ENCODE data around the gene ID3. TPM values are rescaled to one million over a fixed set of nuclear protein-coding genes. Genes with fewer than 3 reads are reported as not detected.

ID3 gene
- 420 and 434 TPM in 2 replicates for total RNA-seq
- long read RNA-seq, transcript ID3-201 (3 exons, 1,251 nt) = major isoform, 105 of 128 reads
- long read RNA-seq, partial matches to known transcripts = 0 of 128 reads
- long read RNA-seq, other reads (novel, unspliced or antisense) = 18 of 128 reads

GRCh38 chr1:23559136-23559984 is at the start of gene ID3:
Gene ID3, minus strand, starts transcription at chr1:23559501. Its CDS starts 75 bp downstream, at chr1:23559426.
- Mint-ChIP-seq H3K27me3 (no peaks in the 10 kb centered on the region), H3K36me3 (ENCODE audit: insufficient read depth) (peaks cover 16% of the 10 kb centered on the region), H3K4me1 (ENCODE audit: low read depth) (peaks cover 68% of the 10 kb centered on the region), H3K4me3 (ENCODE audit: low read depth) (peak within 1 kb of the TSS; percentile 96), H3K27ac (peak within 1 kb of the TSS; percentile 100), H3K9me3 (ENCODE audit: low read depth) (no peaks in the 10 kb centered on the region)
- DNase-seq (ENCODE audit: low spot score, unreplicated experiment) = peak; percentile 91
- TF ChIP-seq CTCF (IDR thresholded peaks at IDR 0.05; ENCODE audit: unreplicated experiment) = no peak

GRCh38 chr1:23607944-23608343 is 48.6 kb upstream of the ID3 start:
- no peak for DNase-seq (ENCODE audit: low spot score, unreplicated experiment)
- Mint-ChIP-seq H3K9me3 (ENCODE audit: low read depth) (no peaks in the 10 kb centered on the region), H3K4me1 (ENCODE audit: low read depth) (no peaks in the 10 kb centered on the region), H3K27ac (no peak overlapping the region), H3K4me3 (ENCODE audit: low read depth) (no peak overlapping the region), H3K27me3 (peaks cover 6% of the 10 kb centered on the region), H3K36me3 (ENCODE audit: insufficient read depth) (no peaks in the 10 kb centered on the region)
- no peak for TF ChIP-seq CTCF (IDR thresholded peaks at IDR 0.05; ENCODE audit: unreplicated experiment)

- no peak for DNase-seq (ENCODE audit: low spot score, unreplicated experiment)
- H3K36me3 Mint-ChIP-seq (ENCODE audit: insufficient read depth) = no peaks in the 10 kb centered on the region
- no peak for TF ChIP-seq CTCF (IDR thresholded peaks at IDR 0.05; ENCODE audit: unreplicated experiment)
- H3K9me3 Mint-ChIP-seq (ENCODE audit: low read depth) = no peaks in the 10 kb centered on the region
- H3K4me1 Mint-ChIP-seq (ENCODE audit: low read depth) = peaks cover 4% of the 10 kb centered on the region
- H3K27me3 Mint-ChIP-seq = peaks cover 13% of the 10 kb centered on the region
- H3K4me3 Mint-ChIP-seq (ENCODE audit: low read depth) = no peak overlapping the region
- no peak overlapping the region for H3K27ac Mint-ChIP-seq
These were observed 42.9 kb upstream of the ID3 start for GRCh38 chr1:23601968-23602876.

- Mint-ChIP-seq H3K4me3 (ENCODE audit: low read depth) (no peak overlapping the region), H3K27ac (peak overlapping the region; percentile 54), H3K9me3 (ENCODE audit: low read depth) (no peaks in the 10 kb centered on the region), H3K4me1 (ENCODE audit: low read depth) (peaks cover 6% of the 10 kb centered on the region), H3K27me3 (peaks cover 13% of the 10 kb centered on the region), H3K36me3 (ENCODE audit: insufficient read depth) (no peaks in the 10 kb centered on the region)
- no peak for TF ChIP-seq CTCF (IDR thresholded peaks at IDR 0.05; ENCODE audit: unreplicated experiment)
- DNase-seq (ENCODE audit: low spot score, unreplicated experiment) = no peak
These were observed 42.0 kb upstream of the ID3 start for GRCh38 chr1:23601135-23601967.
